Stimulated activated CD4-positive, alpha-beta T cell treated with anti-CD3 and anti-CD28 coated beads, Interleukin-4, amount 100 ng/mL, for 1 hour (primary cell): ENCODE results near the gene APOL3.
"Not testable (repeated sequence)": the region's sequence is repeated elsewhere in the genome, so short reads cannot be mapped to it uniquely, and the experiment has no call there.

ENCODE experiments used
- DNase-seq: peaks from one replicate; pipeline ENCODE4 v3.0.0-alpha.2; 2020

The APOL3 gene

GRCh38 chr22:36129071-36129470, 31.5 kb downstream of the APOL3 start:
- DNase-seq = no peak

GRCh38 chr22:36125994-36126531, 34.5 kb downstream of the APOL3 start:
- no peak for DNase-seq

GRCh38 chr22:36125434-36125833, 35.1 kb downstream of the APOL3 start:
- DNase-seq = no peak

- DNase-seq = no peak
Measured at GRCh38 chr22:36124666-36125065, 35.9 kb downstream of the APOL3 start.

- peak; percentile 94 for DNase-seq
Measured at GRCh38 chr22:36123673-36124630, 36.6 kb downstream of the APOL3 start.

- not testable (repeated sequence) for DNase-seq
Measured at GRCh38 chr22:36120621-36121351, 39.8 kb downstream of the APOL3 start.

- no peak for DNase-seq
Measured at GRCh38 chr22:36117053-36117554, 43.5 kb downstream of the APOL3 start.

GRCh38 chr22:36116127-36116526, 44.4 kb downstream of the APOL3 start:
- no peak for DNase-seq

GRCh38 chr22:36113121-36113520, 47.4 kb downstream of the APOL3 start:
- no peak for DNase-seq

GRCh38 chr22:36111316-36111715, 49.2 kb downstream of the APOL3 start:
- DNase-seq = no peak

- DNase-seq = no peak
Measured at GRCh38 chr22:36110306-36110881, 50.2 kb downstream of the APOL3 start.

- no peak for DNase-seq
Measured at GRCh38 chr22:36107436-36107835, 53.1 kb downstream of the APOL3 start.

- DNase-seq = no peak
Measured at GRCh38 chr22:36106910-36107309, 53.6 kb downstream of the APOL3 start.

- no peak for DNase-seq
Measured at GRCh38 chr22:36104988-36105387, 55.6 kb downstream of the APOL3 start.

GRCh38 chr22:36104435-36104834, 56.1 kb downstream of the APOL3 start:
- no peak for DNase-seq

- DNase-seq = no peak
Measured at GRCh38 chr22:36103891-36104290, 56.7 kb downstream of the APOL3 start.

- DNase-seq = no peak
Measured at GRCh38 chr22:36102995-36103394, 57.6 kb downstream of the APOL3 start.

GRCh38 chr22:36101756-36102155, 58.8 kb downstream of the APOL3 start:
- no peak for DNase-seq

- DNase-seq = not testable (repeated sequence)
Measured at GRCh38 chr22:36100908-36101307, 59.6 kb downstream of the APOL3 start.

- no peak for DNase-seq
Measured at GRCh38 chr22:36100134-36100824, 60.3 kb downstream of the APOL3 start.

- not testable (repeated sequence) for DNase-seq
Measured at GRCh38 chr22:36099561-36099960, 61.0 kb downstream of the APOL3 start.

- DNase-seq = no peak
Measured at GRCh38 chr22:36097880-36098279, 62.7 kb downstream of the APOL3 start.
